ENCODE results near the gene MYZAP. TPM values are rescaled to one million over a fixed set of nuclear protein-coding genes. Genes with fewer than 3 reads are reported as not detected.

The MYZAP gene
- total and polyA plus RNA-seq, 2 of the 8 experiments (the other 6 are each of a cell fraction or from before 2014, with no cell fraction given): 0.41 to 0.65 TPM

DNA sequence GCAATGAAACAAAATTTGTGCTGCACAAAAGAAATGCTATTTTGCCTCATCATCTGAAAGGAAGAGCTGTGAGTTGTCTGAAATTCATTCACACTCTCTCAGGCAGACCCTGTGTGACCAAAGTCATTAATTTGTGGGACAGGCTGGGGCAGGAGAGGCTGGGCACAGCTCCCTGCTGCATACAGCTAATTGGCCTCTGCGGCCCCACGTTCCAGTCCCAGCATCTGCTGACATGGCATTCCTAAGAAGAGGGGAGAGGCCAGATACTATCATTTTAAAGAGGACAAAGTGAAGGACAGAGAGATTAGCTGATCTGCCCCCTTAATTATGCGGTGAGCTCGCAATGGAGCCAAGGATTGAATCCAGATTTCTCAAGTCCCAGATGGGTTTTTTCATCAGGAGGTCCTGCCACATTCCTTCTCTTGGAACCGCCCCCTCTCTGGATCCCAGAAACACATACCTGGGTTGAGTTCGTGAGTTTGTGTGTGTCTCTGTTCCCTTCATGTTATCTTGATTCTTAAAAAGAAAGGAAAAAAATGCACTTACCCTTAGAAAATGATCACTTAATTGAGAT is 139.9 kb downstream of the MYZAP start:
- no peak overlapping the region for H3K4me3 ChIP-seq (ENCODE audit: extremely low read depth in 1 of 4, insufficient read depth in 2 of 4, low read depth in 3 of 4, low read length in 4 of 4)
- no peak overlapping the region for H3K4ac ChIP-seq (replicated peaks; ENCODE audit: insufficient read length, low read depth, low read length)
- no peaks in the 10 kb centered on the region for H3K79me2 ChIP-seq (ENCODE audit: control insufficient read depth in 1 of 2, insufficient read depth in 2 of 2, low read length in 2 of 2)
- H3K79me1 ChIP-seq (ENCODE audit: low read depth, low read length): no peaks in the 10 kb centered on the region
- TF ChIP-seq CTBP2 (IDR thresholded peaks at IDR 0.05; ENCODE audit: borderline replicate concordance, insufficient read depth, insufficient read length, low read length) (no peak), CBX8 (IDR thresholded peaks at IDR 0.05; ENCODE audit: borderline replicate concordance, low read depth, low read length) (no peak), MAFK (IDR thresholded peaks at IDR 0.05; ENCODE audit: low read depth, low read length) (peak; percentile 42; the same call in 1 of the 2 replicates), SIN3A (conservative IDR thresholded peaks at IDR 0.05 in 1 of 2, IDR thresholded peaks at IDR 0.05 in 1 of 2; ENCODE audit: low read depth in 1 of 2, low read length in 2 of 2) (no peak), CEBPB (IDR thresholded peaks at IDR 0.05; ENCODE audit: low read depth, low read length) (no peak), RXRA (IDR thresholded peaks at IDR 0.05; ENCODE audit: insufficient read depth, low read depth, low read length) (no peak)
- TF ChIP-seq, protein P1, sequence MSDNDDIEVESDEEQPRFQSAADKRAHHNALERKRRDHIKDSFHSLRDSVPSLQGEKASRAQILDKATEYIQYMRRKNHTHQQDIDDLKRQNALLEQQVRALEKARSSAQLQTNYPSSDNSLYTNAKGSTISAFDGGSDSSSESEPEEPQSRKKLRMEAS (IDR thresholded peaks at IDR 0.05): no peak
- ChIA-PET POLR2A (ENCODE audit: partially characterized antibody) (interaction anchor here (0.7 to 1.3 kb wide), 2 partner anchors 25 to 59 kb away, joined by 3 to 7 read pairs; partner anchors contain the start of gene POLR2M), CTCF (ENCODE audit: partially characterized antibody) (interaction anchor here (0.6 to 27.9 kb wide), 36 partner anchors 8 to 1150 kb away, joined by 3 to 530 read pairs (median 4); partner anchors contain the start of gene POLR2M)
- H3K23ac ChIP-seq (ENCODE audit: insufficient read length): no peak overlapping the region
- H4K20me1 ChIP-seq (replicated peaks in 1 of 2; ENCODE audit: control insufficient read depth in 1 of 2, insufficient read depth in 2 of 2, low read length in 2 of 2): no peaks in the 10 kb centered on the region
- H2BK20ac ChIP-seq (ENCODE audit: low read length): no peak overlapping the region
- H2BK15ac ChIP-seq (ENCODE audit: low read length): no peak overlapping the region
- H4K8ac ChIP-seq (ENCODE audit: extremely low read depth, insufficient read depth, low read length): no peak overlapping the region
- H2AFZ ChIP-seq (ENCODE audit: low read length): no peak overlapping the region
- no peak overlapping the region for H3K27ac ChIP-seq (ENCODE audit: low read depth, low read length)
- no peak overlapping the region for H3K18ac ChIP-seq (ENCODE audit: extremely low read depth, low read length)
- no peak overlapping the region for H2BK12ac ChIP-seq (ENCODE audit: low read depth, low read length)
- H3K4me1 ChIP-seq (replicated peaks in 1 of 4; ENCODE audit: control insufficient read depth in 3 of 4, insufficient read depth in 4 of 4, low read length in 3 of 4): peaks cover 0 to 6% (median 0%) of the 10 kb centered on the region in 4 experiments; a peak in 1 of 7 replicates
- 82% methylated on average over 6 of the region's 6 CpGs; no CpG with 5 or more reads in 1 of the 2 experiments for WGBS, 2 experiments (ENCODE audit: extremely low coverage in 1 of 2, insufficient coverage in 1 of 2, insufficient read length in 1 of 2, insufficient replicate concordance in 2 of 2, low coverage in 1 of 2, low lambda C conversion rate in 2 of 2, missing lambda C conversion rate in 1 of 2)
- no peak overlapping the region for H3K4me2 ChIP-seq (ENCODE audit: insufficient read depth in 1 of 2, low read depth in 2 of 2, low read length in 2 of 2)
- H3K36me3 ChIP-seq (ENCODE audit: control insufficient read depth in 2 of 4, insufficient read depth in 4 of 4, low read length in 3 of 4): no peaks in the 10 kb centered on the region
- no peak for FAIRE-seq
- no peaks in the 10 kb centered on the region; the same call in 1 of the 2 replicates for H3K23me2 ChIP-seq (ENCODE audit: low read depth, low read length)
- no peaks in the 10 kb centered on the region for H3K27me3 ChIP-seq (replicated peaks in 1 of 4; ENCODE audit: control insufficient read depth in 3 of 4, extremely low read depth in 1 of 4, insufficient read depth in 3 of 4, low read length in 3 of 4)
- no peak for DNase-seq (ENCODE audit: low read depth in 1 of 2, low spot score in 2 of 2)
- no peak overlapping the region for H3K9ac ChIP-seq (replicated peaks in 1 of 4; ENCODE audit: extremely low read depth in 1 of 4, low read depth in 3 of 4, low read length in 3 of 4)
- no peak overlapping the region for H2BK5ac ChIP-seq (ENCODE audit: low read depth, low read length)
- no peak overlapping the region for H3K56ac ChIP-seq (replicated peaks; ENCODE audit: insufficient read length, low read depth, low read length)
- H2AK5ac ChIP-seq (ENCODE audit: low read depth, low read length): no peak overlapping the region
- H3K9me3 ChIP-seq (ENCODE audit: insufficient read depth in 2 of 2, low read depth in 1 of 2, low read length in 1 of 2): no peaks in the 10 kb centered on the region
- H4K91ac ChIP-seq (replicated peaks; ENCODE audit: insufficient read length, low read length): no peak overlapping the region
- no peak overlapping the region for H2BK120ac ChIP-seq (replicated peaks; ENCODE audit: low read depth, low read length)
- no peak overlapping the region for H4K5ac ChIP-seq (ENCODE audit: insufficient read length, low read depth, low read length)
- no peak overlapping the region for H3K14ac ChIP-seq (ENCODE audit: insufficient read length)

Data from H1 (cell line).